ENCODE results near the gene AMBRA1.

GRCh38 chr11:46429717-46430116, 164.1 kb downstream of the AMBRA1 start:
- TF ChIP-seq SP1 (IDR thresholded peaks at IDR 0.05; ENCODE audit: low read depth, low read length), result no peak
- TF ChIP-seq CTCF (IDR thresholded peaks at IDR 0.05; ENCODE audit: control extremely low read depth in 1 of 3, insufficient read depth in 1 of 3, low read depth in 1 of 3, low read length in 3 of 3), result no peak
- TF ChIP-seq EP300 (IDR thresholded peaks at IDR 0.05; ENCODE audit: borderline replicate concordance in 1 of 2, low read depth in 2 of 2, low read length in 2 of 2), result no peak
- TF ChIP-seq CHD1 (IDR thresholded peaks at IDR 0.05; ENCODE audit: low read depth, low read length), result no peak

All from H1 (cell line).